ENCODE results near the gene TMEM240. TPM values are rescaled to one million over a fixed set of nuclear protein-coding genes. Genes with fewer than 3 reads are reported as not detected.
A peak's percentile ranks its signal among the peaks of the same experiment; 100 is the strongest.

Gene TMEM240
- total and polyA plus RNA-seq, 2 experiments from 2014 or later: 1.8 to 5.1 TPM

DNA sequence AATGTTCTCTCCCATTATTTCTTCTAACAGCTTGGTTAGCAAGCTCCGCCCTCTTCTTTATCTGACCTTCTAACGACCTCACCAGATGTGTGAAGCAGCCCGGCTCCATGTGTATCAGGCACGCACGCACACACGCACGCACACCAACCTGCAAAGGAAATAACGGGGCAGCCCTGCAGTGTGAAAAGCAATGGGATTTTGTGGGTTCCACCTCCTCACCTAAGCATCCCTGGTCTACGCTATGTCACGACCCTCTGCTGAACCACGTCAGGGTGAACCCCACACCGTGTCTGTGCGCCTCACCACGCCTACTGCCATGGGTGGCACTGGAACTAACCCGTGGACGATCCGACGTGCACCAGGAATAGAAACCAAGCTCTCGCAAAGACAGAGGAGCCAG is 23.8 kb upstream of the TMEM240 start:
- DNase-seq (ENCODE audit: low spot score): no peak
- Histone ChIP-seq H3K36me3 (ENCODE audit: insufficient read depth) (peaks cover 23% of the 10 kb centered on the region), H3K4me1 (ENCODE audit: insufficient read depth) (peaks cover 24% of the 10 kb centered on the region), H3F3A (replicated peaks; ENCODE audit: low read depth) (peaks cover 34% of the 10 kb centered on the region), H3K9me2 (ENCODE audit: insufficient read depth) (no peaks in the 10 kb centered on the region), H3K4me2 (no peak overlapping the region), H3K79me2 (replicated peaks; ENCODE audit: insufficient read depth) (peaks cover 63% of the 10 kb centered on the region), H3K27ac (ENCODE audit: low read depth) (no peak overlapping the region), H4K20me1 (replicated peaks; ENCODE audit: insufficient read depth) (peaks cover 56% of the 10 kb centered on the region), H3K27me3 (ENCODE audit: insufficient read depth) (no peaks in the 10 kb centered on the region), H3K4me3 (no peak overlapping the region), H2AFZ (no peak overlapping the region)
- ATAC-seq: no peak
- no peak for TF ChIP-seq CREB1 (CRISPR knock-in tag; IDR thresholded peaks at IDR 0.05; ENCODE audit: low read depth)
- no peak for TF ChIP-seq ZNF114 (CRISPR knock-in tag; IDR thresholded peaks at IDR 0.05)
- no peak for TF ChIP-seq NANOG (IDR thresholded peaks at IDR 0.05; ENCODE audit: borderline replicate concordance)
- no peak for TF ChIP-seq ZNF331 (CRISPR knock-in tag; IDR thresholded peaks at IDR 0.05; ENCODE audit: low read depth)
- TF ChIP-seq CTCF (conservative IDR thresholded peaks at IDR 0.05; ENCODE audit: low read depth in 2 of 2): no peak
- H3K9me3 Mint-ChIP-seq: no peaks in the 10 kb centered on the region; the same call in 2 of the 3 replicates
- peaks cover 67% of the 10 kb centered on the region for H3K36me3 Mint-ChIP-seq (ENCODE audit: low read depth)
- H3K4me1 Mint-ChIP-seq: peaks cover 10% of the 10 kb centered on the region; the same call in 2 of the 3 replicates
- H3K4me3 Mint-ChIP-seq: no peak overlapping the region
- no peak overlapping the region for H3K27ac Mint-ChIP-seq
- peaks cover 10% of the 10 kb centered on the region for H3K27me3 Mint-ChIP-seq (ENCODE audit: insufficient read depth, low read depth, poor library complexity)

DNA sequence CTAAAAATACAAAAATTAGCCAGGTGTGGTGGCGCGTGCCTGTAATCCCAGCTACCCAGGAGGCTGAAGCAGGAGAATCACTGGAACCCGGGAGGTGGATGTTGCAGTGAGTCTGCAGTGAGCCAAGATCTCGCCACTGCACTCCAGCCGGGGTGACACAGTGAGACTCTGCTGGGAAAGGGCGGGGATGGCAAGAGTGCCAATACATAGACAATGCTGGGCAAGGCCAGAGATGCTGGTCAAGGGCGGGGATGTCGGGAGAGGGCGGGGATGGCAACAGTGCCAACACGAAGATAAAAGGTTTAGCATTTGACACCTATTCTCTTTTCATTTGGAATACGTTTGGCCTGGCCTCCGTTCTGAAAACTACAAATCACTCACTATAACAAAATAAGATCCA is 23.3 kb upstream of the TMEM240 start:
- Histone ChIP-seq H3K4me2 (no peak overlapping the region), H3K9me2 (ENCODE audit: insufficient read depth) (no peaks in the 10 kb centered on the region), H3K79me2 (replicated peaks; ENCODE audit: insufficient read depth) (peaks cover 57% of the 10 kb centered on the region), H3K4me1 (ENCODE audit: insufficient read depth) (peaks cover 19% of the 10 kb centered on the region), H3K27me3 (ENCODE audit: insufficient read depth) (no peaks in the 10 kb centered on the region), H3K36me3 (ENCODE audit: insufficient read depth) (peaks cover 23% of the 10 kb centered on the region), H4K20me1 (replicated peaks; ENCODE audit: insufficient read depth) (peaks cover 50% of the 10 kb centered on the region), H3K4me3 (no peak overlapping the region), H3K27ac (ENCODE audit: low read depth) (no peak overlapping the region), H2AFZ (no peak overlapping the region), H3F3A (replicated peaks; ENCODE audit: low read depth) (peaks cover 35% of the 10 kb centered on the region)
- Mint-ChIP-seq H3K27ac (peak overlapping the region; percentile 70; the same call in 1 of the 2 replicates), H3K36me3 (ENCODE audit: low read depth) (peaks cover 67% of the 10 kb centered on the region), H3K27me3 (ENCODE audit: insufficient read depth, low read depth, poor library complexity) (peaks cover 14% of the 10 kb centered on the region), H3K9me3 (no peaks in the 10 kb centered on the region; the same call in 2 of the 3 replicates), H3K4me1 (peaks cover 9% of the 10 kb centered on the region; the same call in 2 of the 3 replicates), H3K4me3 (no peak overlapping the region)
- TF ChIP-seq ZNF114 (CRISPR knock-in tag; IDR thresholded peaks at IDR 0.05) (no peak), STAT1 (IDR thresholded peaks at IDR 0.05; ENCODE audit: unreplicated experiment) (no peak), NANOG (IDR thresholded peaks at IDR 0.05; ENCODE audit: borderline replicate concordance) (no peak), EZH2 (IDR thresholded peaks at IDR 0.05; ENCODE audit: low read depth, unreplicated experiment) (no peak), ETS1 (IDR thresholded peaks at IDR 0.05) (no peak), CREB1 (CRISPR knock-in tag; IDR thresholded peaks at IDR 0.05; ENCODE audit: low read depth) (no peak), EZH2phosphoT487 (IDR thresholded peaks at IDR 0.05; ENCODE audit: unreplicated experiment) (no peak)
- TF ChIP-seq, protein P1, sequence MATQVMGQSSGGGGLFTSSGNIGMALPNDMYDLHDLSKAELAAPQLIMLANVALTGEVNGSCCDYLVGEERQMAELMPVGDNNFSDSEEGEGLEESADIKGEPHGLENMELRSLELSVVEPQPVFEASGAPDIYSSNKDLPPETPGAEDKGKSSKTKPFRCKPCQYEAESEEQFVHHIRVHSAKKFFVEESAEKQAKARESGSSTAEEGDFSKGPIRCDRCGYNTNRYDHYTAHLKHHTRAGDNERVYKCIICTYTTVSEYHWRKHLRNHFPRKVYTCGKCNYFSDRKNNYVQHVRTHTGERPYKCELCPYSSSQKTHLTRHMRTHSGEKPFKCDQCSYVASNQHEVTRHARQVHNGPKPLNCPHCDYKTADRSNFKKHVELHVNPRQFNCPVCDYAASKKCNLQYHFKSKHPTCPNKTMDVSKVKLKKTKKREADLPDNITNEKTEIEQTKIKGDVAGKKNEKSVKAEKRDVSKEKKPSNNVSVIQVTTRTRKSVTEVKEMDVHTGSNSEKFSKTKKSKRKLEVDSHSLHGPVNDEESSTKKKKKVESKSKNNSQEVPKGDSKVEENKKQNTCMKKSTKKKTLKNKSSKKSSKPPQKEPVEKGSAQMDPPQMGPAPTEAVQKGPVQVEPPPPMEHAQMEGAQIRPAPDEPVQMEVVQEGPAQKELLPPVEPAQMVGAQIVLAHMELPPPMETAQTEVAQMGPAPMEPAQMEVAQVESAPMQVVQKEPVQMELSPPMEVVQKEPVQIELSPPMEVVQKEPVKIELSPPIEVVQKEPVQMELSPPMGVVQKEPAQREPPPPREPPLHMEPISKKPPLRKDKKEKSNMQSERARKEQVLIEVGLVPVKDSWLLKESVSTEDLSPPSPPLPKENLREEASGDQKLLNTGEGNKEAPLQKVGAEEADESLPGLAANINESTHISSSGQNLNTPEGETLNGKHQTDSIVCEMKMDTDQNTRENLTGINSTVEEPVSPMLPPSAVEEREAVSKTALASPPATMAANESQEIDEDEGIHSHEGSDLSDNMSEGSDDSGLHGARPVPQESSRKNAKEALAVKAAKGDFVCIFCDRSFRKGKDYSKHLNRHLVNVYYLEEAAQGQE (IDR thresholded peaks at IDR 0.05; ENCODE audit: unreplicated experiment): no peak
- ATAC-seq: no peak
- no peak for DNase-seq (ENCODE audit: low spot score)
